CD14-positive monocyte (primary cell): ENCODE measurements around the gene PADI4. TPM values are rescaled to one million over a fixed set of nuclear protein-coding genes. Genes with fewer than 3 reads are reported as not detected.

Experiments
- DNase-seq, 3 donors: peaks; one replicate each; pipeline ENCODE4 v3.0.0-alpha.2; 2011 to 2022
- H2AFZ ChIP-seq: 2 replicates; pipeline ENCODE4 v1.6.0; 2012; ENCODE audit warnings: mild to moderate bottlenecking, low read depth, low read length, inconsistent platforms; ENCODE audit not compliant: insufficient read depth, poor library complexity, severe bottlenecking
- H3K27ac ChIP-seq, 2 donors: 1 replicate in 1 of 2; 2 replicates in 1 of 2; pipeline ENCODE4 v1.5.1; 2012 to 2013; ENCODE audit warnings: low read length in 2 of 2, control low read depth in 1 of 2, inconsistent platforms in 1 of 2, low read depth in 1 of 2, mild to moderate bottlenecking in 1 of 2
- H3K27me3 ChIP-seq, 2 donors: one replicate each; pipeline versions ENCODE4 v1.6.0 to v1.6.1; 2011 to 2013; ENCODE audit warnings: low read length in 2 of 2; ENCODE audit not compliant: control insufficient read depth in 2 of 2, insufficient read depth in 2 of 2
- H3K36me3 ChIP-seq, 2 donors: replicated peaks in 1 of 2; 1 replicate in 1 of 2; 2 replicates in 1 of 2; pipeline versions ENCODE4 v1.5.1 to v1.6.1; 2012 to 2013; ENCODE audit warnings: low read length in 2 of 2, control low read depth in 1 of 2, inconsistent platforms in 1 of 2, mild to moderate bottlenecking in 1 of 2; ENCODE audit not compliant: insufficient read depth in 2 of 2, control insufficient read depth in 1 of 2
- H3K4me1 ChIP-seq, 2 donors: 1 replicate in 1 of 2; 2 replicates in 1 of 2; pipeline versions ENCODE4 v1.5.1 to v1.6.1; 2012 to 2013; ENCODE audit warnings: low read length in 2 of 2, control low read depth in 1 of 2, inconsistent platforms in 1 of 2, mild to moderate bottlenecking in 1 of 2, moderate library complexity in 1 of 2; ENCODE audit not compliant: insufficient read depth in 2 of 2, control insufficient read depth in 1 of 2
- H3K4me2 ChIP-seq: replicated peaks from 2 replicates; pipeline ENCODE3; 2012; ENCODE audit warnings: low read length, moderate library complexity, mild to moderate bottlenecking; ENCODE audit not compliant: poor library complexity, severe bottlenecking; ENCODE audit errors: extremely low read depth
- H3K4me3 ChIP-seq, 3 experiments: fragments of 200-600 bp in 1 of 3; sonication (generic) in 1 of 3; replicated peaks in 1 of 3; 1 replicate in 2 of 3; 2 replicates in 1 of 3; pipeline ENCODE4 v1.5.1; 2011 to 2013; ENCODE audit warnings: low read length in 3 of 3, mild to moderate bottlenecking in 3 of 3, control low read depth in 2 of 3, low read depth in 2 of 3, inconsistent platforms in 1 of 3, moderate library complexity in 1 of 3
- H3K79me2 ChIP-seq: 2 replicates; pipeline ENCODE4 v1.6.0; 2012; ENCODE audit warnings: mild to moderate bottlenecking, control low read depth, inconsistent platforms, low read length, moderate library complexity; ENCODE audit not compliant: insufficient read depth
- H3K9ac ChIP-seq: 2 replicates; pipeline ENCODE4 v1.6.0; 2017; ENCODE audit warnings: low read length, mild to moderate bottlenecking; ENCODE audit not compliant: insufficient read depth, poor library complexity, severe bottlenecking
- H3K9me3 ChIP-seq, 2 donors: replicated peaks in 1 of 2; 1 replicate in 1 of 2; 2 replicates in 1 of 2; pipeline versions ENCODE4 v1.5.1 to v1.6.1; 2012 to 2013; ENCODE audit warnings: low read length in 2 of 2, control low read depth in 1 of 2; ENCODE audit not compliant: control insufficient read depth in 1 of 2, insufficient read depth in 1 of 2
- H4K20me1 ChIP-seq: 2 replicates; pipeline ENCODE4 v1.6.0; 2012; ENCODE audit warnings: mild to moderate bottlenecking, low read length, control low read depth, moderate library complexity; ENCODE audit not compliant: insufficient read depth
- H3K27ac Mint-ChIP-seq, 7 donors: one replicate each; pipeline ENCODE4 v1.8.0; 2020; ENCODE audit warnings: mild to moderate bottlenecking in 7 of 7, mixed read lengths in 7 of 7, moderate library complexity in 6 of 7, inconsistent platforms in 2 of 7
- H3K27me3 Mint-ChIP-seq, 3 donors: one replicate each; pipeline ENCODE4 v1.8.0; 2021 to 2022; ENCODE audit warnings: low read depth in 3 of 3, mild to moderate bottlenecking in 3 of 3, mixed read lengths in 3 of 3, moderate library complexity in 3 of 3, inconsistent platforms in 1 of 3
- H3K36me3 Mint-ChIP-seq, 2 donors: one replicate each; pipeline ENCODE4 v1.8.0; 2020; ENCODE audit warnings: mixed read lengths in 2 of 2, inconsistent platforms in 1 of 2, mild to moderate bottlenecking in 1 of 2
- H3K4me1 Mint-ChIP-seq: one replicate; pipeline ENCODE4 v1.8.0; 2020; ENCODE audit warnings: mild to moderate bottlenecking, mixed read lengths
- H3K4me3 Mint-ChIP-seq, 2 donors: one replicate each; pipeline ENCODE4 v1.8.0; 2020; ENCODE audit warnings: mild to moderate bottlenecking in 2 of 2, mixed read lengths in 2 of 2, moderate library complexity in 1 of 2
- H3K9me3 Mint-ChIP-seq, 7 donors: one replicate each; pipeline ENCODE4 v1.8.0; 2020 to 2022; ENCODE audit warnings: mixed read lengths in 7 of 7, mild to moderate bottlenecking in 6 of 7, moderate library complexity in 6 of 7, inconsistent platforms in 2 of 7
- WGBS: methylation state at CpG from one replicate; pipeline ENCODE4 v1.1.5; 2013; ENCODE audit warnings: missing lambda C conversion rate; ENCODE audit not compliant: insufficient coverage; 5-methylcytosine and 5-hydroxymethylcytosine counted together
- intact Hi-C, 2 donors: fragments of 100-400 bp; cut with micrococcal nuclease; formaldehyde crosslinking; loops; one replicate each; pipeline versions ENCODE4 v1.15.0 to v1.15.1; 2023
- polyA plus RNA-seq, 3 donors: library from polyadenylated mRNA; depleted of rRNA in 1 of 3; unstranded in 2 of 3; stranded (reverse) in 1 of 3; fragments of 300-500 nt in 2 of 3; fragments of >200 nt in 1 of 3; fragmentation: Illumina TruSeq in 2 of 3; gene quantifications; 1 replicate in 2 of 3; 2 replicates in 1 of 3; pipeline ENCODE4 v1.2.3, GENCODE V29; 2012 to 2021
- TF ChIP-seq, protein P1 (sequence below): fragments of 200-600 bp; IDR thresholded peaks from one replicate; pipeline ENCODE4 v1.8.0; 2022; ENCODE audit warnings: antibody characterized with exemption, mild to moderate bottlenecking

Gene PADI4
- polyA plus RNA-seq, 3 donors: 160 to 356 (median 164) TPM

DNA sequence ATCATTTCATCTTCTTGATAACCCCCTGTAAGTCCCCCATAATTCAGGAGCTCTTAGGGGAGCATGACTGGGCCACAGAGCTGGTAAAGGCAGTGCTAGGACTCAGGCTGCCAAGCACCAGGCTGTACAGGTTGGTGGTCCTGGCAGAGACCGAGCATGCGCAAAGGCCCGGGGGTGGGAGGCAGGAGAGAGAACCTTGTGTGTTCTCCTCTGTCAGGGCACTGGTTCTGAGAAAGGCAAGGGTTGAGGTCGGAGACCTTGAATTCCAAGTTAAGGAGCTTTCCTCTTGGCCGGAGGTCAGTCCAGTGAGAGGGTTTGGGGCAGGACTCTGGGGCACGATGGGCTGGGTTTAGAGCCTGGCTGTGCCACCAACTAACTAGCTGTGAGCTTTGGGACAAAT lies 35.9 kb upstream of the PADI4 start:
- Mint-ChIP-seq H3K4me3 (no peak overlapping the region), H3K36me3 (no peaks in the 10 kb centered on the region), H3K27me3 (peaks cover 0 to 3% (median 2%) of the 10 kb centered on the region in 3 donors), H3K4me1 (peaks cover 33% of the 10 kb centered on the region), H3K9me3 (no peaks in the 10 kb centered on the region), H3K27ac (no peak overlapping the region)
- no peak for DNase-seq
- H3K4me2 ChIP-seq: no peak overlapping the region
- H3K36me3 ChIP-seq: no peaks in the 10 kb centered on the region
- H3K4me1 ChIP-seq: peaks cover 22 to 29% of the 10 kb centered on the region in 2 donors
- TF ChIP-seq, protein P1, sequence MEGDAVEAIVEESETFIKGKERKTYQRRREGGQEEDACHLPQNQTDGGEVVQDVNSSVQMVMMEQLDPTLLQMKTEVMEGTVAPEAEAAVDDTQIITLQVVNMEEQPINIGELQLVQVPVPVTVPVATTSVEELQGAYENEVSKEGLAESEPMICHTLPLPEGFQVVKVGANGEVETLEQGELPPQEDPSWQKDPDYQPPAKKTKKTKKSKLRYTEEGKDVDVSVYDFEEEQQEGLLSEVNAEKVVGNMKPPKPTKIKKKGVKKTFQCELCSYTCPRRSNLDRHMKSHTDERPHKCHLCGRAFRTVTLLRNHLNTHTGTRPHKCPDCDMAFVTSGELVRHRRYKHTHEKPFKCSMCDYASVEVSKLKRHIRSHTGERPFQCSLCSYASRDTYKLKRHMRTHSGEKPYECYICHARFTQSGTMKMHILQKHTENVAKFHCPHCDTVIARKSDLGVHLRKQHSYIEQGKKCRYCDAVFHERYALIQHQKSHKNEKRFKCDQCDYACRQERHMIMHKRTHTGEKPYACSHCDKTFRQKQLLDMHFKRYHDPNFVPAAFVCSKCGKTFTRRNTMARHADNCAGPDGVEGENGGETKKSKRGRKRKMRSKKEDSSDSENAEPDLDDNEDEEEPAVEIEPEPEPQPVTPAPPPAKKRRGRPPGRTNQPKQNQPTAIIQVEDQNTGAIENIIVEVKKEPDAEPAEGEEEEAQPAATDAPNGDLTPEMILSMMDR: no peak
- 94% methylated on average over 5 of the region's 6 CpGs for WGBS
- no peak overlapping the region for H3K4me3 ChIP-seq
- no peak overlapping the region for H3K9ac ChIP-seq
- intact Hi-C loops: no loop called here
- H4K20me1 ChIP-seq: no peaks in the 10 kb centered on the region
- no peak overlapping the region for H3K27ac ChIP-seq
- no peaks in the 10 kb centered on the region for H3K9me3 ChIP-seq
- H2AFZ ChIP-seq: no peak overlapping the region
- H3K27me3 ChIP-seq: no peaks in the 10 kb centered on the region
- H3K79me2 ChIP-seq: no peaks in the 10 kb centered on the region

- Mint-ChIP-seq H3K4me3 (no peak overlapping the region), H3K27ac (peak overlapping the region in 2 of 7 donors; percentile 24 to 58), H3K36me3 (no peaks in the 10 kb centered on the region), H3K9me3 (no peaks in the 10 kb centered on the region), H3K27me3 (peaks cover 0 to 3% (median 2%) of the 10 kb centered on the region in 3 donors), H3K4me1 (peaks cover 37% of the 10 kb centered on the region)
- peaks cover 28 to 29% of the 10 kb centered on the region in 2 donors for H3K4me1 ChIP-seq
- H3K4me2 ChIP-seq: no peak overlapping the region
- no peak for DNase-seq
- H3K27me3 ChIP-seq: no peaks in the 10 kb centered on the region
- H3K4me3 ChIP-seq: no peak overlapping the region
- no peaks in the 10 kb centered on the region for H3K79me2 ChIP-seq
- H2AFZ ChIP-seq: no peak overlapping the region
- TF ChIP-seq, protein P1: no peak
- no peaks in the 10 kb centered on the region for H4K20me1 ChIP-seq
- WGBS: no CpG with 5 or more reads among the region's 4 CpGs
- intact Hi-C loops: no loop called here
- no peaks in the 10 kb centered on the region for H3K36me3 ChIP-seq
- H3K9ac ChIP-seq: no peak overlapping the region
- H3K27ac ChIP-seq: no peak overlapping the region
- no peaks in the 10 kb centered on the region for H3K9me3 ChIP-seq
These were observed 35.4 kb upstream of the PADI4 start for GRCh38 chr1:17272646-17273045.
